Upper lobe of left lung (tissue), 4 donors: ENCODE measurements around the gene DRD4.

Experiments used
- CTCF ChIP-seq, 6 experiments: fragments of 450-650 bp in 4 of 6; fragments of 200-600 bp in 2 of 6; sonication (generic) in 2 of 6; IDR thresholded peaks; one replicate each; pipeline ENCODE4 v1.5.1; 2016 to 2019; ENCODE audit warnings: antibody characterized with exemption in 6 of 6
- POLR2A ChIP-seq, 4 donors: fragments of 450-650 bp; IDR thresholded peaks; one replicate each; pipeline ENCODE4 v1.5.1; 2016 to 2017; ENCODE audit warnings: antibody characterized with exemption in 4 of 4, mild to moderate bottlenecking in 2 of 4

- TF ChIP-seq CTCF (IDR thresholded peaks at IDR 0.05) (no peak), POLR2A (IDR thresholded peaks at IDR 0.05) (no peak)
Measured at GRCh38 chr11:639332-639955, 2.4 kb downstream of the DRD4 start.
